Right forelimb (tissue), 1 donor: Measurements from ENCODE around the gene ZNF570.

Source experiments
- DNase-seq: peaks from one replicate; pipeline ENCODE4 v3.0.0-alpha.2; 2018

ZNF570 gene

DNA sequence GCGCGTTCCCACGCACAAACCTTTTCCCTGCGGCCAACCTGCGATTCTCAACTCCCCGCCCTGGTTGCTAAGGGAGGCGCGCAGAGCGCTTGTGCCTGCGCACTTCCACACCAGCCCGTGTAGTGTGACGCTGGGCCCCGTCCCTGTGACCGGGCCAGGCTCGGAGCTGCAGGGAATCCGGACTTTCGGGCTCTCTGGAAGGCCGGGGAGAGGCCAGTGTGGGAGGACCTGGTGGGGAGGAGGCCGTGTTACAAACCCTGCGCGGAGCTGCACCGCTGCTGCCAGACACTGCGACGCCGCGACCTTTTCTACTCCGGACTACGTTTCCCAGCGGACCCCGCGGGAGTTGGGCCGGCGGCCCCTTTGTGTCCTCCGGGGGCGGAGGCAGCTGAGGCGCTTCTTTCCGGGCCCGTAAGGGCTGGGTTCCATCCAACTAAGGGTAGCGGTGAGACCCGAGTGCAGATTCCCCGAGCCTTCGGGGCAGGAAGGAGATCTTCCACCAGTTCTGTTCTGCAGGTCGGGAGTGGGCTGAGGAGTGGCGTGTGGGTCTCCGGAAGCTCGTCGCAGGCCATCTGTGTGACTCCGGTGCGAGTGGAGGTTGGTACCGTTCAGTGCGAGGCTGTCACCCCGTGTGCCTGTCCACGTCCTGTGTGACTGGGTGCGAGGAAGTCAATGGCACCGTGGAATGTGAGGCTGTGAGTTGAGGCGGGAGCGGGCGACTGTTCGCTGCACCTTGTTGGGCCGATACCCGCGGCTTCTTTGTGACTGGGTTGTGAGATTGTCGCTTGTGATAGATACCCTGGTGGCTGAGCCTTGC, at the start of gene ZNF570:
Gene ZNF570 (plus strand): TSS at position 396 of the 817 bp plus-strand sequence. CDS start 999 bp downstream, outside the sequence.
- peak; percentile 93 for DNase-seq

- DNase-seq, result no peak
Observed at GRCh38 chr19:37452500-37453245, 16.5 kb upstream of the ZNF570 start.

DNA sequence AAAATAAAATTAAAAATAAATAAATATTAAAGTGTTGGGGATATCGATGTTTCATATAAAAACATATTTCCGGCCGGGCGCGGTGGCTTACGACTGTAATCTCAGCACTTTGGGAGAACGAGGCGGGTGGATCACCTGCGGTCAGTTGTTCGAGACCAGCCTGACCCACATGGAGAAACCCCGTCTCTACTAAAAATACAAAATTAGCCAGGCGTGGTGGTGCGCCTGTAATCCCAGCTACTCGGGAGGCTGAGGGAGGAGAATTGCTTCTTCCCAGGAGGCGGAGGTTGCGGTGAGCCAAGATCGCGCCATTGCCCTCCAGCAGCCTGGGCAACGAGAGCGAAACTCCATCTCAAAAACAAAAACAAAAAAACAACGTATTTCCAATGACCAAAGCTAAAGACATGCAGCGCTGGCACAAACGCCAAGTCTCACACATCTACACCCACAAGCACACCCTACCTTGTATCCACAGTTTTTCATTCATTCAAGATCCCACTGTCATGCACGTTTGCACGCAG, 2.8 kb upstream of the ZNF570 start:
- DNase-seq, result no peak

GRCh38 chr19:37466798-37467607, 2.2 kb upstream of the ZNF570 start, which contains the start of gene ZNF569:
Gene ZNF569, minus strand, starts transcription at chr19:37467444. Its CDS starts 22,523 bp downstream, at chr19:37444921.
- DNase-seq, result peak; percentile 93

DNA sequence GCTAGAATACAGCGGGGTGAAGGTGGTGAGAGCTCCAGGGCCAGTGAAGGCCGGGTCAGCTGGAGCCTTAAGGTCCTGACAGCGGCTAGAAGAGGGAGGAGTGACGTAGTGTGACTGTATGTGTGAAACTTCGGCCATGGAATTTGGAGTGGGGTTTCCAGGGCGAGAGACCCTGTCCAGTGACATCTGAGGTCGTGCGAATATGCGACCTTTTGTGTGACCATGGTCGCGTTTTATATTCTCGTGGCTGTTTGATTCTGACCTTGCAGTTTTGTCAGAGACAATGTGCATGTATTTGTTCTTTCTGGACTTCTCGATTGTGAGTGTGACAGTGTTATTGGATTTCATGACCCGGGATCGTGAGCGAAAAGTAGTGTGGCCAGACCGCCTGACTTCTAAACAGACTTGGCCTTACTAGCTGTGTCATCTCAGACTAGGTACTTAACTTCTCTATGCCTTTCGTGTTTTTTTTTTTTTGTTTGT, 1.5 kb upstream of the ZNF570 start:
- no peak for DNase-seq

- no peak for DNase-seq
Observed at GRCh38 chr19:37470216-37470615, 1.1 kb downstream of the ZNF570 start.

- DNase-seq, result no peak
Observed at GRCh38 chr19:37472165-37472564, 3.0 kb downstream of the ZNF570 start.

GRCh38 chr19:37484406-37485168, 15.4 kb downstream of the ZNF570 start:
- no peak for DNase-seq

DNA sequence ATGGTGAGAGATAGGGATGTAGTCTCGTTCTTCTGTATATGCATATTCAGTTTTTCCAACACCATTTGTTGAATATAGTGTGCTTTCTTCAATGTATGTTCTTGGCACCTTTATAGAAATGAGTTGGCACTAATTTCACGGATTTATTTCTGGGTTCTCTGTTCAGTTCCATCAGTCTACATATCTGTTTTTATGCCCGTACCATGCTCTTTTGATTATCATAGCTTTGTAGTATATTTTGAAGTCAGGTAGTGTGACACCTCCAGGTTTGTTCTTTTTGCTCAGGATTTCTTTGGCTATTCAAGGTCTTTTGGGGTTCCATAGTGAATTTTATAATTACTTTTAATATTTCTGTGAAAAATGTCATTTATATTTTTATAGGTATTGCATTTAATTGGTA, 23.1 kb downstream of the ZNF570 start:
- DNase-seq, result no peak

DNA sequence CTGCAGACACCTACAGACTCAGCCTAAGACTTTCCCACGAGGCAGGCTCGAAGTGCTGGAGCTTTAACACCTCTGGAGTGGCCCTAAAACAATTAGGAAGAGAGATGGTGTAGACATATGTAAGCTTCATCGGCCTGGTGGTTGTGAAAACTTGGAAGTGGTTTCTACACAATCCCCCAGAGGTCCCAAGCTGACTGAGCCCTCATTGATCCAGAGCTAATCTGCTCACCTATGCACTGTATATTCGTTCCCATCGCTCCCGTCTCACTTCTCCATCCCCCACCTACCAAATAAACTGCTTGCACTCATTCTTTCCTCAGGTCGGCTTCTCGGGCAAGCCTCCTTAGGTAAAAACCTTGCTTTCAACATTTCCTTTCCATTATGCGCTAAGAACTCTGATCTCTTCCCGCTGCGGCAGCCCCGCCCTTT, 36.8 kb downstream of the ZNF570 start:
- DNase-seq, result no peak

GRCh38 chr19:37506387-37507166, 37.4 kb downstream of the ZNF570 start, which contains the start of gene ZNF793:
Gene ZNF793, plus strand, starts transcription at chr19:37506939. Its CDS starts 16,501 bp downstream, at chr19:37523440.
- peak; percentile 92 for DNase-seq

DNA sequence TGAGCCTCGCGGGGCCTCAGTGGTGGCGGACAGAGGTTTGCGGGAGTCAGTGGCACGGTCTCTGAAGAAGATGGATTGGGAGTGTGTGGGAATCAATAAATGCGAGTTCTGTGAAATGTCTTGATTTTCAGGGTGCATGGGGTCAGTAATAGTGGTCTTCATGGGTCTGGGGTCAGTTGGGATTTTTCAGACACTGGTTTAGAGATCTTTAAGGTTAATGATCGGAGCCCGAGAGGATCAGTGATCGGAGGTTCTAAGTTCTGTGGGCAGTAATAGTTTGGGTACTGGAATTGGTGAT, 38.0 kb downstream of the ZNF570 start:
- no peak for DNase-seq

DNA sequence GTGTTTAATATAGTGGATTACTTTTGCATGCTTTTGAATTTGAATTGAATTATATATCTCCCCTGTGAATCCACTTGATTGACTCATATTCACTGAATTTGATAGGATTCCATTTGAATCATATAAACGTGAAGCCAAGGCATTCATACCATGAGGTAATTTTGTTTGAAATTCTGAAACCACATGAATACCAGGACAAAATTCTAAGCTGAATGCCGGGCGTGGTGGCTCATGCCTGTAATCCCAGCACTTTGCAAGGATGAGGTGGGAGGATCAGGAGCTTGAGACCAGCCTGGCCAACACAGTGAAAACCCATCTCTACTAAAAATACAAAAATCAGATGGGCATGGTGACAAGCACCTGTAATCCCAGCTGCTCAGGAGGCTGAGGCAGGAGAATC, 42.0 kb downstream of the ZNF570 start:
- no peak for DNase-seq

- no peak for DNase-seq
Observed at GRCh38 chr19:37511821-37512220, 42.7 kb downstream of the ZNF570 start.

GRCh38 chr19:37513397-37513796, 44.2 kb downstream of the ZNF570 start:
- DNase-seq, result no peak

- DNase-seq, result no peak
Observed at GRCh38 chr19:37519890-37520289, 50.7 kb downstream of the ZNF570 start.

- DNase-seq, result no peak
Observed at GRCh38 chr19:37537391-37537947, 68.3 kb downstream of the ZNF570 start.
